T-helper 1 cell (primary cell): ENCODE results near the gene SLC22A1.
A peak's percentile ranks its signal among the peaks of the same experiment; 100 is the strongest.
"Not testable (repeated sequence)": the region's sequence is repeated elsewhere in the genome, so short reads cannot be mapped to it uniquely, and the experiment has no call there.

Source experiments
- DNase-seq, 5 donors: peaks; one replicate each; pipeline ENCODE4 v3.0.0-alpha.2; 2012 to 2020

SLC22A1 gene

DNA sequence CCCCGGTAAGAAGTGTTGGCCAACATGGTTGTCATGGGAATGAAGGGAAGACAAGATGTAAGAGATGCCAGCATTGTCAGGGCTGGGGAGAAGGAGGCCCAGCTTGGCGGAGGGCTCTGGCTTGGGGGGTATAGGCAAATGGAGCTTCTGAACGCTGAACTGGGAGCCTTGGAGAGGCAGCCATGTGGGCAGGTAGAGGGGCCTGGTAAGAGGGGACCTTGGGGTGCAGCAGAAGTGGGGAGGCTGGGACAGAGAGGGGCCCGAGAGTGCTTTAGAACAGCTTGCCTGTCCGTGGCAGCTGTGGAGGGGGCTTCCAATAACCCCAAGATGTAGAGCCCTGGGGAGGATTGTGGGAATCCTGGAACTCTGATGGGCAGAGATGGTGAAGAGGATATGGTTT is 3.0 kb downstream of the SLC22A1 start:
- DNase-seq, result no peak

DNA sequence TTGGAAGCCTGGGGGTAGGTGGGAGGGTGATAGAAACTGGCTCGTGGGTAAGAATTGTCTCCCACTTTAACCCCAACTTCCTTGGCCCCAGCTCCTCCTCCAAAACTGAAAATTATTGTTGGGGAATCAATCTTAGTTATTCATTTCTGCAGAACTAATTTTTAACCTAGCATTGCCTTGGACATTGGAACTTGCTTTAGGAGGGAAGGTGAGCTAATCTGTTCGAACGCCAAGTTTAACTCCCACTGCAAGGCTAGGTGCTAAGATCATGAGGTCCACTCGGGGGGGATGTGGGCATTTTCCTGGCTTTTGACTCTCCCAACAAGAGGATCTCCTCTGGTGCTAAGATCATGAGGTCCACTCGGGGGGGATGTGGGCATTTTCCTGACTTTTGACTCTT is 3.5 kb downstream of the SLC22A1 start:
- not testable (repeated sequence) for DNase-seq

DNA sequence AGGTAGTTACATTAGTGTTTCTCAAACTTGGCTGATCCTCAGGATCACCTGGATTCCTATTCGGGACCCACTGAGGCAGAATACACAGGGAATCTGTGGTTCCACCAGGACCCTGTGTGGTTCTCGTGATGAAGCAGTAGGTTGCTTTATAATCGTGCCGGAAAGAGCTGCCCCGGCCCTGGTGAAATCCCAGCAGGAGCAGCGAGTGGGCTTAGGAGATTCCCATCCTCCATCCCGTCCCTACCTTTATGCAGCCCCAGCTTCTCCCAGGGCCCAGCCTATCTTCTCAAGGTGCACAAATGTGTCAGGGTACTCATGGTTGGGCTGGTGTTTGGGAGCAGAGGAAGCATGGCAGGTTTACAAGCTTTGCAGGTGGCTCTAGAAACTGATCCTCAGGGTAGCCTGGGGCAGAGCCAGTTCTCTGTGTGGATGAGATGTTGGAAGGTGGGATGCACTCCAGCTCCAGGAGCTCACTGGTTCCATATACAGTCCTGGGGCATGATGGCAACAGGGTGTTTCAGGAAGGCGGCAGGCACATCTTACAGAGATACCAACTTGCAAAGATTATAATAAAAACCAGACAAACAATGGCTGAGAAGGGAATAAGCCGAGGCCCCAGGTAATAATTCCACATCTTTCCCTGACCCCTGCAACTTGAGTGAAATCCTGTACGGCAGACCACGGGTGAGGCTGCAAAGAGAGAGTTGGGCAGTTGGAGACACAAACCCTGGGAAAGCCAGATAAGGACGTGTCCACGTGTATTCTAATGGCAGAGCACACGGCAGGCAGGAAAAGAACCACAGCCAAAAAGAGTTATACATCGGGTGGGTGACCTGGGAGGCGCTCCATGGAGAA is 5.9 kb downstream of the SLC22A1 start:
- no peak for DNase-seq

DNA sequence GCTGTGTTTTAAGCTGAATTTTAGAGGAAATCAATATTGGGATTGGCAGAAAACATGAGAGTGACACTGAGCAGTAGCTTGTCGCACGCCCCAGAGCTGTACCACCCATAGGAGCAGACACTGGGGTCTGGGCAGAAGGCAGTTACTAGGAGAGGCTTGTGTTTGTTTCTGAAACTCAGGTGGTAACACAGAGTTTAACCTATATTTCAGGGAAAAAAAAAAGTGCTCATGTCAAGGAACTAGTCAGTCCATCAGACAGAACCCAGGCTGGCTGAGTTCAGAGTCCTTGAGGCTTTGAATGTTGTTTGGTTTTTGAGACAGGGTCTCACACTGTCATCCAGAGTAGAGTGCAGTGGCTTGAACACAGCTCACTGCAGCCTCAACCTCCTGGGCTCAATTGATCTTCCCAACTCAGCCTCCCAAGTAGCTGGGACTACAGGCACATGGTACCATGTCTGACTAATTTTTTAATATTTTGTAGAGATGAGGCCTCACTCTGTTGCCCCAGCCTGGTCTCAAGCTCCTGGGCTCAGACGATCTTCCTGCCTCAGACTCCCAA is 6.6 kb downstream of the SLC22A1 start:
- DNase-seq, result no peak

DNA sequence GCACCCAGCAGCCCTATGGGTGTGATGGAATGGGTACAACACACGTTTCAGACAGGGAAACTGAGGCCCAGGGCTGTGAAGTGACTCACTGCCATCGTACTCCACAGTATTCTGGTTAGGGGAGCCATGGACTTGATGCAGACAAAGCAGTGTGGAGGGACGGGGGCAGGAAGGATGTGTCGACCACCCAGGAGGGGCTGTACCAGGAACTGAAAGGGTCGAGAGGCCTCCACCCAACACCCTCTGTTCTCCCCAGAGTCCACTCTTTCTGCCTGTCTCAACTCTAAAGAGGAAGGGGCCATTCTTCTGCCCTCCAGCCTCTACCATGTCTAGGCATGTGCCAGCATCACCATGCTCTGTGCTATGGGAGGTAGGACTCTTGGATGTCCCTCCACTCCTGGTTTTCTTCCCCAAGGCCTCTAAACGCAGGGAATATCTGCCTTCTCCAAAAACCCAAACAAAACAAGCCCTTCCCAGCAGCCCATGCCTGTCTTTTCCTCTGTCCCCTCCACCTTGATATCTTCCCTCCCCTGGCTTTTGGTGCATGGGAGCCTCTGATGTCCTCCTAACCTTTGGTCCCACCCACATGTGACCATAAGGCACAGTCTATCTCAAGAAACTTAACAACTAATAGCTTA is 7.4 kb downstream of the SLC22A1 start:
- no peak for DNase-seq

DNA sequence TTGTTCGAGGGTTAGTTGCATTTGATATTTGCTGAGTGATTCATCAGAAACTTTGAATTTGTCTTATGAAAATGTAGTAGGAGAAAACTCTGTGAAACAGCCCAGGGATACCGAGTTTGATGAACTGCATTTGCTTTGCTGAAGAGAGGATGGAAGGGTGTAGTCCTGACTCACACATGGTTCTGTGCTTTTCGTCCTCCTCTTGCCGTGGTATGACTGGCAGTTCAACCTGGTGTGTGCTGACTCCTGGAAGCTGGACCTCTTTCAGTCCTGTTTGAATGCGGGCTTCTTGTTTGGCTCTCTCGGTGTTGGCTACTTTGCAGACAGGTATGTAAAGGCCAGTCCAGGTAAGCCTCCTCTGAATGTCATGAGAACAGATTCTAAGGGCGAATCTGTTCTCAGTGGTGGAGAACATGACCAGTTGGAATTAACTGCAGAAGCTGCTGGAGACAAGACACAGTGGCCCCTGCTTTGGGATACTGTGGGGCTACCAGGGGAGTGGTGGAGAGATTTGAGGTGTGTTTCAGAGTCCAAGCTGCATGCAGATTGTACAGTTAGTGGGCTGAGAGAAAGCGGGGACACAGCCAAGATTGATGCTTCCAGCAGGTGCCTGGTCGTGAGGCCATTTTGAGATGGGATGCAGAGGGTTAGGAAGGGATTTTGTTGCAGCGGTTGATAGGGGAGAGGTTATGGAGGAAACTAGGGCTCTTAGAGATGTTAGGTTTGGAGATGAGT is 8.4 kb downstream of the SLC22A1 start:
- DNase-seq, result no peak

DNA sequence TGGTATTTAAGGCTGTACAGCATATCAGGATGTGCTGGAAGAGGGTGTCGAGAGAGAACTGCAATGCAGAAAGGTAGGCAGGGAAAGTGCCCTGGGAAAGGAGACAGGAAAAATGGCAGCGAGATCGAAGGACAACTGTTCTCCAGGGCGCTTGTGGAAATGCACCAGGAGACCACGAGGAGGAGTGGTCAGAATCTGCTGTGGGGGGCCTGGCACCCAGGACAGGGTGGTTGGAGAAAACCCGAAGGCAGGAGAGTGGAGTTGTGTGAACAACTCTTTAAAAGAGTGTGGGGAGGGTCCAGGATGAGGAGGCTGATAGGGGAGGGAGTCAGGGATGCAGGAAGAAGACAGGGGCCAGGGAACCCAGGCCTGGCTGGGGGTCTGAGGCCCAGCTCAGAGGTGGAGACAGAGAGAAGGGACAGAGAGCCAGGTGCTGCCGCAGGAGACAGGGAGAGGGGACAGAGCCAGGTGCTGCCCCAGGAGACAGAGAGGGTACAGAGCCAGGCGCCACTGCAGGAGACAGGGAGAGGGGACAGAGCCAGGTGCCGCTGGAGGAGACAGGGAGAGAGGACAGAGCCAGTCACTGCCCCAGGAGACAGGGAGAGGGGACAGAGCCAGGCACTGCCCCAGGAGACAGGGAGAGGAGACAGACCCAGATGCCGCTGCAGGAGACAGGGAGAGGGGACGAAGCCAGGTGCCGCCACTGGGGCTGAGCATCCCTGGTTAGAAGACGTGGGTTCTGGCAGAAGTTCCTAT is 9.3 kb downstream of the SLC22A1 start:
- no peak for DNase-seq

DNA sequence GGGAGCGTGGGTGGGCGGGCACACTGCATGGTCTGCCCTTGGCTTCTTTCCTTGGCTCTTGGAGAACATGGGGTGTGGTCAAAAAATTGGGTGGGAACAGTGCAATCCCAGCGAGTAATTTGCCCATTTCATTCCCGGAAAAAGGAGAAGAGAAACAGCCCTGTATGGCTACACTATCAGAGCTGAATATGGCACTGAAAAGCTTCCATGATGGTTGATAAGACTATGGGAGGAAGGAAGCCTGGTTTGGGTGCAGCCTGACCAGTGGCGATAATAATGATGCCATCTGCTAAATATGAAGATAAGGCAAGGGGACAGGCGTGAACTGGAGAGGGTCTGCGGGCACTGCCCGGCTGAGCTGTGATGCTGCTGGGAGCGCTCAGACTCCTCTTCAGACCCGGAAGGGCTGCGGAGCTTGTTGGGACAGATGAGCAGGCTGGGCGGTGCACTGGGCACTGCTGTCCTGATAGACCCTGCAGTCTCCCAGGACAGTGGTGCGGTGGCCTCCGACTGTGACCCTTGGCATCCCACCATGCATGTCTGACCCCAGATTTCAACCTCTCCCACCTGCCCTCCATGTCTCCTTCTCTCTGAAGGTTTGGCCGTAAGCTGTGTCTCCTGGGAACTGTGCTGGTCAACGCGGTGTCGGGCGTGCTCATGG is 10.2 kb downstream of the SLC22A1 start:
- no peak for DNase-seq

DNA sequence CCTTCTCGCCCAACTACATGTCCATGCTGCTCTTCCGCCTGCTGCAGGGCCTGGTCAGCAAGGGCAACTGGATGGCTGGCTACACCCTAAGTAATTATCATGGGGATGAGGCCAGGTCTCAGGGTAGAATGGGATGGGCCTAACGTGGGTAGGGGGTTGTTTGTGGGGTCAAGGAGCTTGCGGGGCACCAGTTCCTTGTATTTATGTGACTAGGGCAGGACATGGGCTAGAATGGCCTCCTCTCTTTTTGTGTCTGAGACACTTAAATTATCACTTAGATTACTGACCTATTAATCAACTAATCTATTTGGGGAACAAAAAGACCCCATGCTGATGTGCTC is 10.7 kb downstream of the SLC22A1 start:
- DNase-seq, result no peak

DNA sequence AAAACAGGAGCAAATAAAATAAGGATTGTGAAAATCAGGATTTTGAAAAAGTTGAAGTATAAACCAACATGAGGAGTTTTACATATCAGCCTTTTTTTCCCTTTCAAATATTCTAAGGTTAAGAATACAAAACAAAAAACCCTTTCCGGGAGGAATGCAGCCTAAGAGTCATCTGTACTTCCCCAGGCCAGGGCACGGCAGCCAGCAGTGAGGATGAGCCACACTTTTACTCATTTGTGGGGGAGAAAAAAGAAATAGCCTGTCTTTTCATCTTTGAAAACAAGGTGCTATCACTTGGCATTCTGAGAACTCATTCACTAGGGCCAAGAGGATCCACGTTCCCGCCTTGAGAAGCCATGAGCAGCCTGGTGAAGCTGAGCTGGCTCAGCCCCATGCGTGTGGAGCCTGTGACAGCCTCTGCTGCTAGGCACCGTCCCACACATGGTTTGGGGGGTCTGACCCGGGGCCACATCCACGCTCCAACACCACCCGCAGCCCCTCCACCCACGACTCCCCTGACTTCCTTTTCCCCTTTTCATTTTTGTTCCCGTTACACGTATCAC is 11.2 kb downstream of the SLC22A1 start:
- no peak for DNase-seq

DNA sequence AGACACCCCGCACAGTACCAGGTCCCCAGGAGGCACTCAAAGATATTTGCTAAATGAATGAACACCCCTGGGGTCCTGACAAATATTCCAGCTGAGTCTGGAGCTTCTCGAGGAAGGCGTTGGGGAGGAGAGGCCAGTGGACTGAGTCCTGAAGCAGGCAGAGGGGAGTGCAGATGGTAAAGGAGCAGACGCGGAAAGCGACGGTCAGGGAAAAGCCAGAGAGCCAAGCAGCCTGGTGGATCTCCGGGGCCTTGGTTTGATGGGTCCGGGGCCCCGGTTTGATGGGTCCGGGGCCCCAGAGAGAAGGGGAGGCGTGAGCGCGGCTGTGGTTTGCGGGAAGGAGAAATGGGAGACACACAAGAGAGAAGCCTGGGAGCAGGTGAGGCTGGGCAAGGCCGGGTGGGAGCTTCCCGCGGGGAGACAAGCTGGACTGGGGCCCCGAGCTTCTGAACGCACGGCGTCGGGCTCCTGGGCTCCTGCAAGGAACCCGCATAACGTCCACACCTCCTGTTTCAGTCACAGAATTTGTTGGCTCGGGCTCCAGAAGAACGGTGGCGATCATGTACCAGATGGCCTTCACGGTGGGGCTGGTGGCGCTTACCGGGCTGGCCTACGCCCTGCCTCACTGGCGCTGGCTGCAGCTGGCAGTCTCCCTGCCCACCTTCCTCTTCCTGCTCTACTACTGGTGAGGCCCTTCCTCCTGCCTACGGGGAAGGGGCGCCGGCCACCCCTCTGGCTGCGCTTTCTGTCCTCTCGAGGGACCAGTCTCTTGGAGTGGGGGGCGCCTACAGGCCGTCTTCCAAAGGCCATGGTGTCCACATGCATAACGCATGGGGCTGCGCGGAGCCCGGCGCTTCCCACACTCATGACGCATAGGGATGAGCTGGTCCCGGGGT is 12.1 kb downstream of the SLC22A1 start:
- DNase-seq, result no peak

DNA sequence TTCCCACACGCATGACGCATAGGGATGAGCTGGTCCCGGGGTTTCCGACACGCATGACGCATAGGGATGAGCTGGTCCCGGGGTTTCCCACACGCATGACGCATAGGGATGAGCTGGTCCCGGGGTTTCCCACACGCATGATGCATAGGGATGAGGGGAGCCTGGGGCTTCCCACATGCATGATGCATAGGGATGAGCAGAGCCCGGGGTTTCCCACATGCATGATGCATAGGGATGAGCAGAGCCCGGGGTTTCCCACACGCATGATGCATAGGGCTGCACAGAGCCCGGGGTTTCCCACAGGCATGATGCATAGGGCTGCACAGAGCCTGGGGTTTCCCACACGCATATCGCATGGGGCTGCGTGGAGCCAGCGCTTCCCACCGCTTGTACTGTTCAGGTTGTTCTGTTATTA is 12.7 kb downstream of the SLC22A1 start:
- DNase-seq, result not testable (repeated sequence)

DNA sequence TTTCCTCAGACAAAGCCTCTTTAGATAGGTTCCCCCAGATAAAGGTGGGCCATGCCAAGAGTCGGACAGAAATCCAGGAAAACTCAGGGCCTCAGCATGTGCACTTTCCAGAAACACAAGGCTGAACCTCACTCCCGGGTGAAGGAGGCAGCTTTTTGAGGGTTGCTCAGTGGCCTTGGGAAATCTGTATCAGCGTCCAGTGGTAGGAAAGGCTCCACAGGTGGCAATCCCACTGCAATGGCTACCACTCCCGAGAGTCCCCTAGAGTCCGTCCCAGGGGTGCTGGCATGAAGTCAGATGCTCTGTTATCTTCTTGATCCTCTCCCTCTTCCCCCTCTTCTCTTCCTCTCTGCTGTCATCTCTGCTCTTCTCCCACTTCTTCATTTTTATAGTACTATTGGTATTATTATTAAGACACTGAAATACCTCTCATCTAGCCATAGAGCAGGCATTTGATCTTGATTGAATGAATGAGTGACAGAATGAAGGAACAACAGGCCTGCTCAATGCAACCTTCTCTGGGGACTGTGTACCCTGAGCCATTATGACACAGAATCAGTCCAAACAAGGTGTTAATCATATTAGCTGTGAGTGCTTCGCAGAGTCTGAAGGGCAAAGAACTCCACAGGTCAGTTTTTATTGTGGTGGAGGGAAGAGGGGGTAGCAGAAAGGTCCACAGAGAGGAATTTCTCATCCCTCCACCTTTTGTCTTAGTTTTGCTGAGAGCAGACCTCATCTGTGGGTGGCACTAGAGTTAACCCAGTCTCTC is 13.3 kb downstream of the SLC22A1 start:
- DNase-seq, result no peak

DNA sequence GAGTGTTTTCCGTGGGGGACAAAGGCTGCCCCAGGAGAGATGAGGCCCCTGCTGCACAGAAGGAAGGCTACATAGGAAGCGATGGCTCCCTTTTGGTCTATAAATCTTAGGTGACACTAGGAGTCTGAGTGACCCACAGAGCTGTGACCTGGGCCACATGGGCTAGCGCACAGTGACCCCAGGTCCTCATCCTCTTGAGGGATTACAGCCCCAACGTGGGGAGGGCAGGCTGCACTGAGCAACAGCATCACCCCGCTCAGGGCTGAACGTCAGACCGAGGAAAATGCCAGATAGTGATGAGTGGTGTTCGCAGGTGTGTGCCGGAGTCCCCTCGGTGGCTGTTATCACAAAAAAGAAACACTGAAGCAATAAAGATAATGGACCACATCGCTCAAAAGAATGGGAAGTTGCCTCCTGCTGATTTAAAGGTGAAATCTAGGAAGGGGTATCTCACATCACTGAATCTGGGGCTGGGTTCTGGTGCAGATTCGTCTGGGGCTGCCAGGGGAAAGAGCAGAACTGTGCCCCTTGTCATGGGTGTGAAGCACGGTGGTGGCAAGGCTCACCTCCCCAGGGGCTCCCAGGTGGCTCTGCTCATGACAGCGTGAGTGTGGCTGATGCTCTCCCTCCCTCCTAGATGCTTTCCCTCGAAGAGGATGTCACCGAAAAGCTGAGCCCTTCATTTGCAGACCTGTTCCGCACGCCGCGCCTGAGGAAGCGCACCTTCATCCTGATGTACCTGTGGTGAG is 14.5 kb downstream of the SLC22A1 start:
- DNase-seq, result no peak

DNA sequence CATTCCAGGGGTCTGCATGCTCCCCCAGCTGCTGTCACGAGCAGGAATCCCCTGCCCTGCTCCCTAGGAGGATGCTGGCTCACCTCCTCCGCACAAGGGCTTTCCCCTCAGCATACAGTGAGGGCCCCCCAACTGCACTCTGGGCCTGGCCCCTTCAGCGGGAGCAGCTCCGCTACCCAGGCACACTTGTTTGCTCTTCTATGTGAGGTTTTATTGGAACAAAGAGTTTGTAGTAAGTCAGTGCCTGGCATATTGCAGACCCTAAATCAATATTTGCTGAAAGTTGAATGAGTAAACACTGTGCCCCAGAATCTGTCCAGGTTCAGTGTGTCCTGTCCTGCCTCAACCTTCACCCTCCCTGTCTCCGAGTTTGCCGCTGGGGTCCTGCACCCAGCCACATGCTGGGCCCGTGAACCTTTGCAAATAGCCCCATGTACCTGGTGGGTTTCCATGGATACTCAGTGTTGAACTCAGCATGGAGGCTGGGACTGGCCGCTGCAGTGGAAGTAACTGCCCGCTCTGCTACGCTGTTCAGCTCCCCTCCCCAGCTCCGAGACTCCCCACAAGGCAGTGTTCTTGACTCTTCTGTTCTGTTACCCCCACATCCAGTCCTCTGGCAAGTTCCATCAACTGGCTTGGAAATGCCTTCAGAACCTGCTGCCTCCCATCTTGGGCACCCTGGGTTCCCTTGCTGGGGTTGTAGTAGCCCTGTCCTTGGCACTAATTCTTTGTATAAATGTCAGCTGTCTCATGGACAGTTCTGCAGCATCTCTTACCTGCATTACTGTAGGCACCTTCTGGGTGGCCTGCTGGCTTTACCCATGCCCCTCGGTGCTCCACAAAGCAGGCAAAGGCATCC is 15.7 kb downstream of the SLC22A1 start:
- no peak for DNase-seq

DNA sequence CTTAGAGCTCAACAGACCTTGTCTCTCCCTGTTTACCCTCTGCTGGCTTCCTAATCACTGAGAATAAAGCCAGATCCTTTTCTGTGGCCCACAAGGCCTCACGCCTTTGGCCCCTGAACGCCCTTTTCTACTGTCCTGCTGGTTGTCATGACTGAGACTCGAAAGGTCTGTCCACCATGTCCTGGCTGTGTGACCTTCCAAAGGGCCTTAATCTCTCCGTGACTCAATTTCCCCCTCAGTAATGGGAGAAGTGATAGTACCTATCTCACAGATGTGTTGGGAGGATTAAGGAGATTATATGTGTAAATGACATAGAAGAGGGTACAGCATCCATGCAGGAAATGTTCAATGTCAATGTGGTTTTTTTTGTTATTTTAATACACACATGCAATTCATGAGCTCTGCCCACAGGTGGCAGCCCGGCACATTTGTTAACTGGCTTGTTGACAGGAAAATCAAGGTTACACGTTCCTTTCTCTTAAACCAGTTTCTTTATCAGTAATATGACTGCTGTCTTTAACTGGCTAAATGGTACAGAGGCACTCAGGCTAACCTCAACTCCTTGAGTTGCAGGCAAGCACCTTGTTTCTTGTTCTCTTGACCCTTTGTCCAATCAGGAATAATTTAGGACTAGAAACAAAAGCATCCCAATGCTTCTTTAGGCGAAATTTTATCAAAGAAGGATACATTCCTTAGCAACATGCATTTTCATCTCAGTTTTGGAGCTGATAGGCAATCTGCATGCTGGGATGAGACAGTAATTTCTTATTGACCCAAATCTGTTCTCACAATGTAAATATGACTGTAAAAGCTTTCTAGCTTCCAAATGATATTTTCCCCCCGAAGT is 16.6 kb downstream of the SLC22A1 start:
- peak in 4 of 5 donors; percentile 38 to 63 (median 48) for DNase-seq

DNA sequence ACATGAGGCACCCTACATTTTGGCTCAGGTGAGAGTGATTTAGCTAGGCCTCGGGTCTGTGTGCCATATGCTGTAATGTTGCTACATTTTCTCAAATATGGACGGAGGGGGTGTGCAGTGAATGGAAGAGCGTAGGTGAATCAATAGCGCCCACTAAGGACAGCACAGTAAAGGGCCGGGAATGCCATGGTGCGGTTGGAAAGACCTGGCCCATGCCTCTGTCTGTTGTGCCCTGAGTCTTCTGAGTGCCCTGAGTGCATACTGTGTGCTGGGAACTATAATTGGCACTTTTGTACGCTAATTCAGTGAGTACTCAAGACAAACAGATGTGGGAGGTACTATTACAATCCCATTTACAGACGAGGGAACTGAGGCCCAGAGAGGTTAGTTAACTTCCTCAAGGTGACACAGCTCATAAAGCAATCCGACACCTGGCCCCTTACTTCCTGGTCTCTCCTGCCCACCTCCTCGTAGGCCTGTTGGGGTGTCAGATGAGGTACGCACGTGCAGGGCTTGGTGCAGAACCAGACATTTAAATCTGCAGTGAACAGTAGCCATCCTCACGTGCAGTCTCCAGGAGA is 17.3 kb downstream of the SLC22A1 start:
- DNase-seq, result no peak
